HCT116 (cell line): Measurements from ENCODE around the gene AGBL1.

Source experiments
- CBX3 ChIP-seq: IDR thresholded peaks from 2 replicates; pipeline ENCODE4 v1.6.1; 2012; ENCODE audit warnings: low read depth
- CEBPB ChIP-seq: IDR thresholded peaks from 2 replicates; pipeline ENCODE4 v1.6.1; 2012; ENCODE audit warnings: low read depth
- EZH2 ChIP-seq: fragments of 200-600 bp; sonication (generic); IDR thresholded peaks from 2 replicates; pipeline ENCODE4 v1.6.1; 2017; ENCODE audit warnings: antibody characterized with exemption, mixed run types
- POLR2A ChIP-seq: IDR thresholded peaks from 2 replicates; pipeline ENCODE4 v1.7.0; 2011; ENCODE audit warnings: borderline replicate concordance; ENCODE audit not compliant: insufficient read depth, insufficient read length; ENCODE audit errors: extremely low read depth
- POLR2AphosphoS5 ChIP-seq: IDR thresholded peaks from 2 replicates; pipeline ENCODE4 v1.6.1; 2011; ENCODE audit warnings: mild to moderate bottlenecking, low read depth, low read length, moderate library complexity
- YY1 ChIP-seq: IDR thresholded peaks from 2 replicates; pipeline ENCODE4 v1.6.1; 2011; ENCODE audit warnings: low read length, low read depth, moderate library complexity, mild to moderate bottlenecking; ENCODE audit not compliant: insufficient replicate concordance; ENCODE audit errors: extremely low read depth
- TF ChIP-seq, protein P1 (sequence below), 3 experiments: fragments of 200-600 bp in 1 of 3; sonication (generic) in 1 of 3; IDR thresholded peaks in 2 of 3; conservative IDR thresholded peaks in 1 of 3; 2 replicates each; pipeline ENCODE4 v1.5.1; 2012 to 2017; ENCODE audit warnings: low read depth in 2 of 3, low read length in 2 of 3, antibody characterized with exemption in 1 of 3, borderline replicate concordance in 1 of 3, control low read depth in 1 of 3, mild to moderate bottlenecking in 1 of 3, mixed read lengths in 1 of 3, mixed run types in 1 of 3, moderate library complexity in 1 of 3; ENCODE audit not compliant: insufficient read depth in 1 of 3
- TF ChIP-seq, protein P2 (sequence below): IDR thresholded peaks from 2 replicates; pipeline ENCODE4 v1.6.1; 2012; ENCODE audit warnings: low read depth

DNA sequence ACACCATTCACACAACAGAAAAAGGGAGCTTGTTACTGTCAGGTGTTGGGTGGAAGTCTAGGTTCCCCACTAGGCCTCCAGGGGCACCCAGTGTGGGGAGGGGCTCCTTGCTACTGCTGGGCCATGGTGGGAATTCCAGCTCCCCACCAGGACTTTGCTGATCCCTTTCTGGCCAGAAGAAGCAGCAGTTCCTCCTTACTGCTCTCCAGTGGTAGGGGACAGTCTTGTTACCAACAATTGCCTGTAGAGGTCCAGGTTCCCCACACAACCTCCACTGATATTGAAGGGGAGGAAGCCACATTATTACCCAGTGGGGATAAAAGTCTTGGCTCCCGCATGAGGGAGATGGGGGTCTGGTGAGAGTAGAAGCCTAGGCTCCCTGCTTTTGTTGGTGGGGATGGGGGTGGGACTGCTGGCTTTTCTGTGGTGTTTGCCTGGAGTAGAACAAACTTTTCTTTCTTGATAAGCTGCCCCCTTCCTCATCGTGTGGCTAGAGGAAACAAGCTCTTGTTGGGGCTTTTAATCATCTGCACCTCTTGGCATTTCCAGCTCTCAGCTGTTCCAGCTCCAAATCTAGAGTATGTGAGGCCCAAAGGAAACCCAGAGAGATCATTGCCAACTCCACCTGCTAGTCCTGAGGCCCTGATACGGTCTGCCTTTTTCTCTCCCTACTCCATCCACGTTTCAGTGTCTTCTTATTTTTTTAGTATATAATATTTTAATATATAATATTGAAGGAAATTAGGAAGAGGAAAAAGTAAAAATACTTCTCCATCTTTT lies 824.2 kb downstream of the AGBL1 start:
- TF ChIP-seq, protein P1, sequence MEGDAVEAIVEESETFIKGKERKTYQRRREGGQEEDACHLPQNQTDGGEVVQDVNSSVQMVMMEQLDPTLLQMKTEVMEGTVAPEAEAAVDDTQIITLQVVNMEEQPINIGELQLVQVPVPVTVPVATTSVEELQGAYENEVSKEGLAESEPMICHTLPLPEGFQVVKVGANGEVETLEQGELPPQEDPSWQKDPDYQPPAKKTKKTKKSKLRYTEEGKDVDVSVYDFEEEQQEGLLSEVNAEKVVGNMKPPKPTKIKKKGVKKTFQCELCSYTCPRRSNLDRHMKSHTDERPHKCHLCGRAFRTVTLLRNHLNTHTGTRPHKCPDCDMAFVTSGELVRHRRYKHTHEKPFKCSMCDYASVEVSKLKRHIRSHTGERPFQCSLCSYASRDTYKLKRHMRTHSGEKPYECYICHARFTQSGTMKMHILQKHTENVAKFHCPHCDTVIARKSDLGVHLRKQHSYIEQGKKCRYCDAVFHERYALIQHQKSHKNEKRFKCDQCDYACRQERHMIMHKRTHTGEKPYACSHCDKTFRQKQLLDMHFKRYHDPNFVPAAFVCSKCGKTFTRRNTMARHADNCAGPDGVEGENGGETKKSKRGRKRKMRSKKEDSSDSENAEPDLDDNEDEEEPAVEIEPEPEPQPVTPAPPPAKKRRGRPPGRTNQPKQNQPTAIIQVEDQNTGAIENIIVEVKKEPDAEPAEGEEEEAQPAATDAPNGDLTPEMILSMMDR (IDR thresholded peaks at IDR 0.05 in 2 of 3, conservative IDR thresholded peaks at IDR 0.05 in 1 of 3; ENCODE audit: borderline replicate concordance in 1 of 3, insufficient read depth in 1 of 3, low read depth in 2 of 3, low read length in 2 of 3): no peak
- no peak for TF ChIP-seq CBX3
- TF ChIP-seq, protein P2, sequence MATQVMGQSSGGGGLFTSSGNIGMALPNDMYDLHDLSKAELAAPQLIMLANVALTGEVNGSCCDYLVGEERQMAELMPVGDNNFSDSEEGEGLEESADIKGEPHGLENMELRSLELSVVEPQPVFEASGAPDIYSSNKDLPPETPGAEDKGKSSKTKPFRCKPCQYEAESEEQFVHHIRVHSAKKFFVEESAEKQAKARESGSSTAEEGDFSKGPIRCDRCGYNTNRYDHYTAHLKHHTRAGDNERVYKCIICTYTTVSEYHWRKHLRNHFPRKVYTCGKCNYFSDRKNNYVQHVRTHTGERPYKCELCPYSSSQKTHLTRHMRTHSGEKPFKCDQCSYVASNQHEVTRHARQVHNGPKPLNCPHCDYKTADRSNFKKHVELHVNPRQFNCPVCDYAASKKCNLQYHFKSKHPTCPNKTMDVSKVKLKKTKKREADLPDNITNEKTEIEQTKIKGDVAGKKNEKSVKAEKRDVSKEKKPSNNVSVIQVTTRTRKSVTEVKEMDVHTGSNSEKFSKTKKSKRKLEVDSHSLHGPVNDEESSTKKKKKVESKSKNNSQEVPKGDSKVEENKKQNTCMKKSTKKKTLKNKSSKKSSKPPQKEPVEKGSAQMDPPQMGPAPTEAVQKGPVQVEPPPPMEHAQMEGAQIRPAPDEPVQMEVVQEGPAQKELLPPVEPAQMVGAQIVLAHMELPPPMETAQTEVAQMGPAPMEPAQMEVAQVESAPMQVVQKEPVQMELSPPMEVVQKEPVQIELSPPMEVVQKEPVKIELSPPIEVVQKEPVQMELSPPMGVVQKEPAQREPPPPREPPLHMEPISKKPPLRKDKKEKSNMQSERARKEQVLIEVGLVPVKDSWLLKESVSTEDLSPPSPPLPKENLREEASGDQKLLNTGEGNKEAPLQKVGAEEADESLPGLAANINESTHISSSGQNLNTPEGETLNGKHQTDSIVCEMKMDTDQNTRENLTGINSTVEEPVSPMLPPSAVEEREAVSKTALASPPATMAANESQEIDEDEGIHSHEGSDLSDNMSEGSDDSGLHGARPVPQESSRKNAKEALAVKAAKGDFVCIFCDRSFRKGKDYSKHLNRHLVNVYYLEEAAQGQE: no peak
- TF ChIP-seq YY1: no peak
- no peak for TF ChIP-seq CEBPB
- no peak for TF ChIP-seq POLR2AphosphoS5
- no peak for TF ChIP-seq EZH2
- TF ChIP-seq POLR2A: no peak
